ENCODE measurements around the gene C5AR1. TPM values are rescaled to one million over a fixed set of nuclear protein-coding genes. Genes with fewer than 3 reads are reported as not detected.

C5AR1 gene
- total and polyA plus RNA-seq, 9 of the 15 experiments (the other 6 are each of a cell fraction or from before 2014, with no cell fraction given) = 0.06 to 1.6 (median 0.28) TPM; not detected in 3

DNA sequence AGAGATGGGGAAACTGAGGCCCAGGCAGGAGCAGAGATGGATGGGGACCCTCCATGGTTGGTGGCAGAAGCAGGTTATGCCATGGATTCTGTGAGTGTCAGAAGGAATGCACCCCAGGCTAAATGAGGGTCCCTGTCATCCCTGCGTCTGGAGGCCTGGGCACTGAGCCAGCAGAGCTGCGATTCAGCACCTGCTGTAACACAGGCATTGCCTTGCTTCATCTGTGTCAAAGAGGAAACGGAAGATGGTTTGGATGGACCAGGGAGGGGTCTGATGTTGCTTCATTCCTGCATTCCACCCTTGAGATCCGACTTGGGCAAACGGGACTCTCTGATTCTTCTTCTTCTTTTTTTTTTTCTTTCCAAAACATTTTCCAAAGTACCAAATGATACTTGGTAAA is 1.2 kb downstream of the C5AR1 start:
- POLR2A ChIA-PET = no interaction called here
- H3K36me3 ChIP-seq (ENCODE audit: control insufficient read depth, insufficient read depth, low read length) = no peaks in the 10 kb centered on the region
- ATAC-seq (no peak), DNase-seq (ENCODE audit: extremely low read depth in 1 of 4, low spot score in 3 of 4) (peak in 1 of 4 experiments; percentile 35), FAIRE-seq (no peak)
- peaks cover 14 to 30% of the 10 kb centered on the region in 2 experiments; a peak in 4 of 5 replicates for H3K4me1 ChIP-seq (replicated peaks in 1 of 2; ENCODE audit: control insufficient read depth in 2 of 2, insufficient read depth in 2 of 2, low read length in 2 of 2)
- in situ Hi-C loops (cut with MboI) (no loop called here), intact Hi-C loops (cut with micrococcal nuclease) (no loop called here)
- 13% methylated on average over 5 of the region's 5 CpGs for WGBS (ENCODE audit: insufficient coverage, low coverage, missing lambda C conversion rate)
- H4K20me1 ChIP-seq (replicated peaks; ENCODE audit: control insufficient read depth, insufficient read depth, low read length) = no peaks in the 10 kb centered on the region
- CTCF ChIA-PET (ENCODE audit: low intra/inter-chr PET ratio) = interaction anchor here (1.8 kb wide), 1 partner anchor 81 kb away, joined by 9 read pairs; no protein-coding TSS in a partner anchor
- H3K9ac ChIP-seq (ENCODE audit: insufficient read depth in 1 of 2, low read depth in 2 of 2, low read length in 2 of 2) = no peak overlapping the region
- H3K9me1 ChIP-seq (ENCODE audit: control insufficient read depth, insufficient read depth, low read length) = no peaks in the 10 kb centered on the region
- no peak overlapping the region for H2AFZ ChIP-seq (ENCODE audit: low read depth, low read length)
- no TSS peak for BruUV-seq (replicated peaks)
- no peaks in the 10 kb centered on the region for H3K9me3 ChIP-seq (replicated peaks; ENCODE audit: control insufficient read depth, insufficient read depth, low read depth, low read length)
- no peaks in the 10 kb centered on the region for H3K79me2 ChIP-seq (ENCODE audit: control insufficient read depth, insufficient read depth, low read length)
- no peak overlapping the region for H3K4me2 ChIP-seq (ENCODE audit: insufficient read depth, low read length)
- H3K27me3 ChIP-seq (ENCODE audit: control insufficient read depth in 2 of 2, insufficient read depth in 2 of 2, low read length in 2 of 2) = no peaks in the 10 kb centered on the region
- no peak overlapping the region for H3K4me3 ChIP-seq
- H3K27ac ChIP-seq (ENCODE audit: extremely low read depth, low read depth, low read length) = no peak overlapping the region
- TF ChIP-seq CEBPG (CRISPR knock-in tag; IDR thresholded peaks at IDR 0.05) (peak; percentile 86), CEBPG (tag; conservative IDR thresholded peaks at IDR 0.05 in 1 of 2, IDR thresholded peaks at IDR 0.05 in 1 of 2) (peak; percentile 86 to 94), NFIC (IDR thresholded peaks at IDR 0.05) (peak; percentile 90), CBFA2T3 (IDR thresholded peaks at IDR 0.05) (no peak), GABPB2 (CRISPR knock-in tag; conservative IDR thresholded peaks at IDR 0.05) (no peak), CEBPB (tag; IDR thresholded peaks at IDR 0.05) (peak; percentile 63), TAF9B (IDR thresholded peaks at IDR 0.05; ENCODE audit: partially characterized antibody) (no peak), RCOR1 (IDR thresholded peaks at IDR 0.05; ENCODE audit: borderline replicate concordance in 1 of 2, low read depth in 2 of 2, low read length in 2 of 2) (0 out of 4 replicates have a peak, but pooled peaks of 1 of the 2 experiments have one; percentile 33), CTCFL (IDR thresholded peaks at IDR 0.05; ENCODE audit: borderline replicate concordance, insufficient read depth, low read depth, low read length, poor library complexity, severe bottlenecking) (no peak), PTTG1 (tag; IDR thresholded peaks at IDR 0.05; ENCODE audit: low read depth) (no peak), ZNF431 (CRISPR knock-in tag; IDR thresholded peaks at IDR 0.05) (no peak)
- TF ChIP-seq, protein P1, sequence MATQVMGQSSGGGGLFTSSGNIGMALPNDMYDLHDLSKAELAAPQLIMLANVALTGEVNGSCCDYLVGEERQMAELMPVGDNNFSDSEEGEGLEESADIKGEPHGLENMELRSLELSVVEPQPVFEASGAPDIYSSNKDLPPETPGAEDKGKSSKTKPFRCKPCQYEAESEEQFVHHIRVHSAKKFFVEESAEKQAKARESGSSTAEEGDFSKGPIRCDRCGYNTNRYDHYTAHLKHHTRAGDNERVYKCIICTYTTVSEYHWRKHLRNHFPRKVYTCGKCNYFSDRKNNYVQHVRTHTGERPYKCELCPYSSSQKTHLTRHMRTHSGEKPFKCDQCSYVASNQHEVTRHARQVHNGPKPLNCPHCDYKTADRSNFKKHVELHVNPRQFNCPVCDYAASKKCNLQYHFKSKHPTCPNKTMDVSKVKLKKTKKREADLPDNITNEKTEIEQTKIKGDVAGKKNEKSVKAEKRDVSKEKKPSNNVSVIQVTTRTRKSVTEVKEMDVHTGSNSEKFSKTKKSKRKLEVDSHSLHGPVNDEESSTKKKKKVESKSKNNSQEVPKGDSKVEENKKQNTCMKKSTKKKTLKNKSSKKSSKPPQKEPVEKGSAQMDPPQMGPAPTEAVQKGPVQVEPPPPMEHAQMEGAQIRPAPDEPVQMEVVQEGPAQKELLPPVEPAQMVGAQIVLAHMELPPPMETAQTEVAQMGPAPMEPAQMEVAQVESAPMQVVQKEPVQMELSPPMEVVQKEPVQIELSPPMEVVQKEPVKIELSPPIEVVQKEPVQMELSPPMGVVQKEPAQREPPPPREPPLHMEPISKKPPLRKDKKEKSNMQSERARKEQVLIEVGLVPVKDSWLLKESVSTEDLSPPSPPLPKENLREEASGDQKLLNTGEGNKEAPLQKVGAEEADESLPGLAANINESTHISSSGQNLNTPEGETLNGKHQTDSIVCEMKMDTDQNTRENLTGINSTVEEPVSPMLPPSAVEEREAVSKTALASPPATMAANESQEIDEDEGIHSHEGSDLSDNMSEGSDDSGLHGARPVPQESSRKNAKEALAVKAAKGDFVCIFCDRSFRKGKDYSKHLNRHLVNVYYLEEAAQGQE (IDR thresholded peaks at IDR 0.05; ENCODE audit: borderline replicate concordance) = peak; percentile 2; the same call in 1 of the 2 replicates
- TF ChIP-seq, protein P1 (CRISPR knock-in tag; IDR thresholded peaks at IDR 0.05; ENCODE audit: low read depth) = no peak

Measured in K562 (cell line).